Stimulated activated CD4-positive, alpha-beta T cell treated with anti-CD3 and anti-CD28 coated beads, Interleukin-15, amount 100 ng/mL, for 24 hours (primary cell): Measurements from ENCODE around the gene RPL39L.
A peak's percentile ranks its signal among the peaks of the same experiment; 100 is the strongest.
"Not testable (repeated sequence)": the region's sequence is repeated elsewhere in the genome, so short reads cannot be mapped to it uniquely, and the experiment has no call there.

Experiments
- DNase-seq: peaks from one replicate; pipeline ENCODE4 v3.0.0-alpha.2; 2020

The RPL39L gene

DNA sequence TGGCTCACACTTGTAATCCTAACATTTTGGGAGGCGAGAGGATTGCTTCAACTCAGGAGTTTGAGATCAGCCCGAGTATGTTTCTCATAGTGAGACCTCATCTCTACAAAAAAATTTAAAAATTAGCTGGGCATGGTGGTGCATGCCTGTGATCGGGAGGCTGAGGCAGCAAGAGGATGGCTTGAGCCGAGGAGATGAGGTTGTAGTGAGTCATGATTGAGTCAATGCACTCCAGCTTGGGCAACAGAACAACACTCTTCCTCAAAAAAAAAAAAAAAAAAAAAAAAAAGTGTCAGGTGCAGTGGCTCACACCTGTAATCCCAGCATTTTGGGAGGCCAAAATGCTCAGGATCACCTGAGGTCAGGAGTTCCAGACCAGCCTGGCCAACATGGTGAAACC is 2.4 kb downstream of the RPL39L start:
- no peak for DNase-seq

DNA sequence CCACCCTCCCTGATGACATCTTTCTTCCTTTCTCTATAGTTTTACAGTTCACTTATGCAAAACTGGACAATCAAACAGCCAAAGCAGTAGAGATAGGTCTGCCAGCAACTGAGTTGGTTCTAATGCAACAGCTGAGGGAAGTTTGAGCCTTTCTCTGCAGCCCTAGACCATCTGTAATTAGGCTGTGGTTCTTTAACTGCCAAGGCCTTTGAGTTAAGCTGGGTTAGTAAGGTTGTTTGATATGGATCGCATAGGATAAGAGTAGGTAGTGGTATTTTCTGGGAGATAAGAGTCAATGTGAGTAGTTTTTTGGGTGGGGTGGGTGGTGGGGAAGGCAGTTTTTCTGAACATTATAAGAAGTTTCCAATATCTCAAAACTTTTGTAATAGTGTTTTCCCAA is 3.0 kb downstream of the RPL39L start:
- no peak for DNase-seq

GRCh38 chr3:187135172-187135690 is 4.1 kb downstream of the RPL39L start:
- not testable (repeated sequence) for DNase-seq

- DNase-seq = not testable (repeated sequence)
These were observed 6.1 kb downstream of the RPL39L start for GRCh38 chr3:187133181-187133580.

DNA sequence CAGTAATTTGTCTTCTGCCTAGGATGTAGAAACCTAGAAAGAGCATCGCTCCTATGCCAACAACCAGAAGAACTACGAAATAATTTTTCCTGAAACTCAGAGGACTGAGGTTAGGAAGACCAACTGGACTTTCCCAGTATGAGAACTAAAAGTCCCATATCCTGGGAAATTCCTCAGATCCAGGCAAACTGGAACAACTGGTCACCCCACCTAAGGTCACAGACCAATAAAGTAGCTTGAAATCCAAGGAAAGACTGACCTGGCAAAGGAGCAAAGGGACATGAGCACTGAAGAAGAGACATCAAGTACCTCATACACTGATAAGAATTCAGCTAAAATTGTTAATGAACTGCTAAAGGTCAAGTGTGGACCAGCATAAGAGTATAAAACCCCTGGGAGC is 6.6 kb downstream of the RPL39L start:
- DNase-seq = no peak

- DNase-seq = no peak
These were observed 7.3 kb downstream of the RPL39L start for GRCh38 chr3:187131981-187132380.

DNA sequence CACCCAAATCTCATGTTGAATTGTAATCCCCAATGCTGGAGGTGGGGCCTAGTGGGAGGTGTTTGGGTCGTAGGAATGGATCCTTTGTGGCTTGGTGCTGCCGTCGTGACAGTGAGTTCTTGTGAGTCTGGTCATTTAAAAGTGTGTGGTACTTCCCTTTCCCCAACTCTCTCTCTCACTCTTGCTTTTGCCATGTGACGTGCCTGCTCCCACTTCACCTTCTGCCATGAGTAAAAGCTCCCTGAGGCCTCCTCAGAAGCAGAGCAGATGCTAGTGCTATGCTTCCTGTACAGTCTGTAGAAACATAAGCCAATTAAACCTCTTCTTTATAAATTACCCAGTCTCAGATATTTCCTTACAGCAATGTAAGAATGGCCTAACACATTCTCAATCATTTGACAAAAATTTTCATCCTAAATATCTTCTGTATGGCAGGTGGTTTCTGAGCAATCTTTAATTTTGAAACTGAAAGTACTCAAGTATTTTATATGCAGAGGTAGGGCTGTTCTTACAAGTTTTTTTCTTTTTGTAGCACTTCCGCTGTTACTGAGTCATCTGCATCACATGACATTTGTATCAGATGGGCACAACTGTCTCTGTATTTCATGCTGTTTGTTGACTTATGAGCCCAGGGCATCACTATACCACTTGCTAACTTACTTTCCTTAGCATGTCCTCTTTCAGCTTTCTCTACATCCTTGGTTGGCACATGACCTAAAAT is 8.8 kb downstream of the RPL39L start:
- DNase-seq = peak; percentile 59

DNA sequence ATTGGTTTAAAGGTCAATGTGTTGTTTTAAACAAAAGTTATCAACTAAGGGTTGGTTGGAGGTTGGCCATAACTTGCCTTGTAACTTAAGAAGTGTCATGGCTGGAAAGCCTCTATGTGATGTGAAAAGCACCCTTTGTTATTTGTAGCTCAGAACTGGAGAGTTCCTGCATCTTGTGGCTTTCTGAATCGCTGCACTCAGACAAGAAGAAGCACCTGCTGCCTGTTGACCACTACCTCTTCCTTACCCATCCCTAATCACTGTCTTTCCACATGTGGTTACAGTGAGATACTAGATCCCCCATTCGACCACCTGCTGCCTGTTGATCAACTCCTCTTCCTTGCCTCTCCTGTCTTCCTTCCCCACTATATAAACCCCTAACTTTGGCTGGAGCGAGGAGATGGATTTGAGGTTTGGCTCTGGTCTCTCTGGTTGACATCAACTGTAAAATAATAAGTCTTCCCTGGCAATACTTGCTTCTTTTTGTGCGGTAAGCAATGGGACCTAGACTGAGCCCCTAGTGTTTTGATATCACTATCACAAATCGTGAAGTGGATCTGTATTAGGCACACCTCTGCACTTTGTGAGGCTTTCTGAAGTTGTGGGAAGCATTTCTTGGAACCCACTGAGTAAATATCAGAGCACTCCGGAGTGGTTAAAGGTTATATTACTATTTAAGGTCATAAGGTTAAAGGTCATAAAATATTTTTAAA is 13.8 kb downstream of the RPL39L start:
- no peak for DNase-seq

GRCh38 chr3:187122261-187122660 is 17.0 kb downstream of the RPL39L start:
- no peak for DNase-seq

- no peak for DNase-seq
These were observed 19.0 kb downstream of the RPL39L start for GRCh38 chr3:187120326-187120725.

DNA sequence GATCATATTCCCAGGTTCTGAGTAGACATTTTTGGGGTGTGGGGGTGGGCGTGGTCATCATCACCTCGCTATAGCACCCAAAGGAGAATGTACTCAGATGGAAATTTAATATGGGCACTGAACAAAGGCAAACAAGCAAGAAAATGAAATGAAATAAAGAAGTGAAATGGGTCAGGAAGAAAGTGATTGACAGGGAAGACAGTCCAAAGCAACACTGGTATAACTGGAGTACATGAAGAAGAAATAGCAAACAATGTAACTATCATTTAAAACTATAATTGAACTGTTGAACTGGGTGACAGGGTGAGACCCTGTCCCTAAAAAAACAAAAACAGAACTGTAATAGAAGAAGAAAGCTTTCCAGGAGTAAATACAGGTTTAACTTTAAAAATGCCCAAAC is 24.8 kb downstream of the RPL39L start:
- DNase-seq = no peak

GRCh38 chr3:187112934-187113793 is 26.1 kb downstream of the RPL39L start:
- no peak for DNase-seq

GRCh38 chr3:187110156-187110555 is 29.1 kb downstream of the RPL39L start:
- no peak for DNase-seq

GRCh38 chr3:187107989-187108388 is 31.3 kb downstream of the RPL39L start:
- DNase-seq = no peak

DNA sequence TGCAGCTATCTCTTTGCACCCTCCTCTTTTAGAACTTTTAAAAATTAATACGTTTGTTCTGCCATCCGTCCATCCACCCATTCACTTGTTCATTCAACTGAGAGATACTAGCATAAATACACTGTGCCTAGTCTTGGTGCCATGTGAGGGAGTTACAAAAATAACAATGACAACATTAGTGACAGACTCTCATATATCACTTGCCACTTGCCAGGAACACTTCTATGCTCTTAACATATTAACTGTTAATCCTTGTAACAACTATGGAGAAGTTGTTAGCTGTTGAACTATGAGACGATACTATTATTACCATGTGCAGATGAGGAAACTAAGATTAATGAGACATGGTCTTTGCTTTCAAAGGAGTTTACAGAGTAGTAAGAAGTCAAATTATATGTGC is 33.6 kb downstream of the RPL39L start:
- no peak for DNase-seq

- no peak for DNase-seq
These were observed 34.4 kb downstream of the RPL39L start for GRCh38 chr3:187104933-187105332.

DNA sequence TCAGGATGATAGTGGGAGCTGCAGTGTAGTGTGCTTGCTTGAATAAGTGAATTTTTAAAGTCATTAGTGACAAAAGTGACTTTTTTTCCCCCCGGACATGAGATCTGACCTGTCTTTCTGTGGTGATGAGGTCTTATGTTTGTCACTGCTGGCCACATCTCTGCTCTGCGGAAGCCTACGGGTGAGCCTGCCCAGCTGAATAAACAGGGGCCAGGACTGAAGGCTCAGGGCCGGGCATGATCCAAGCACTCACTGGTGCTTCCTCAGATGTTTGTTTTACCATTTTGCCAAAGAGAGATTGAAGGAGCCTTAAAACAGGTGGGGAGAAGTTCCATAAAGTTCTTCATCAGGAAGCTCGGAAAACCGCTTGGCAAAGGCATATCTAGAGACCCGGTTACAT is 35.0 kb downstream of the RPL39L start:
- no peak for DNase-seq

DNA sequence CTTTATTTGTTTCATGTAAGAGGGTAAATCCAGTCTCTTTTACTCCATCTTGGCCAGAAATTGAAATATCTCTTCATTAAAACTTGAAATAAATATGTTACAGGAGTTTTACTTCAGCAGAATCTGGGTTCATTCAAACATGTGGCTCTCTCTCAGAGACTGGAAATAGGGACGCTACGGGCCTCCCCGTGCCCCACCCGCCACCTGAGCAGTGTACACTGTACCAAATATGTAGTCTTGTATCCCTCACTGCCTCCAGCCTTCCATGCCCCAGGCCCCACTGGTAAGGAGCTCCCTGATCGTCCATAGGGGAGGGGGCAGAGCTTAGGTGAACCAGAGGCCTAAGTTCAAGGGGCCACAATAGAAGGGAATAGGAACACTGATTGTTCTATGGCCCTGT is 36.0 kb downstream of the RPL39L start:
- DNase-seq = no peak

GRCh38 chr3:187102073-187102634 is 37.1 kb downstream of the RPL39L start:
- no peak for DNase-seq

- DNase-seq = peak; percentile 66
These were observed 37.9 kb downstream of the RPL39L start for GRCh38 chr3:187101184-187102072.

DNA sequence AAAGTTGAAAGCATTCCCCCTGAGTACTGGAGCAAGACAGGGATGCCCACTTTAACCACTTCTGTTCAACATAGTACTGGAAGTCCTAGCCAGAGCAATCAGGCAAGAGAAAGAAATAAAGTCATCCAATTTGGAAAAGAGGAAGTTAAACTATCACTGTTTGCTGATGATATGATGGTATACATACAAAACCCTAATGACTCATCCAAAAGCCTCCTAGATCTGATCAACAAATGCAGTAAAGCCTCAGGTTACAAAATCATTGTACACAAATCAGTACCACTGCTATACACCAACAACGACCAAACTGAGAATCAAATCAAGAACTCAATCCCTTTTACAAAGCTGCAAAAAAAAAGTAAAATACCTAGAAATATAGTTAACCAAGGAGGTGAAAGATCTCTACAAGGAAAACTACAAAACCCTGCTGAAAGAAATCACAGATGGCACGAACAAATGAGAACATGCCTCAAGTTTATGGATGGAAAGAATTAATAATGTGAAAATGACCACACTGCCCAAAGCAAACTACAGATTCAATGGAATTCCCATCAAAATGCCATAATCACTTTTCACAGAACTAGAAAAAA is 40.3 kb downstream of the RPL39L start:
- no peak for DNase-seq

DNA sequence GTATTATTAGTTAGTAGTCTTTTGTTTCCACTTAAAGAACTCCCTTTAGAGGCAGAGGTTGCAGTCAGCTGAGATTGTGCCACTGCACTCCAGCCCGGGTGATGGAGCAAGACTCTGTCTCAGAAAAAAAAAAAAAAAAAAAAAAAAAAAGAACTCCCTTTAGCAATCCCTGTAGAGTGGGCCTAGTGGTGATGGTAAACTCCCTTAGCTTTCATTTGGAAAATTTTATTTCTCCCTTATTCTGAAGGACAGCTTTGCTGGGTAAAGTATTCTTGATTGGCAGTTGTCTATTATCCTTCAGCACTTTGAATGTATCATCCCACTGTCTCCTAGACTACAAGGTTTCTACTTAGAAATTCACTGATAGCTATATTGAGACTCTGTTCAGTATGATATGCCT is 46.0 kb downstream of the RPL39L start:
- DNase-seq = no peak
